Astrocyte of the cerebellum (primary cell): ENCODE data around the gene CHCHD6.

ENCODE experiments used
- DNase-seq: peaks from one replicate; pipeline ENCODE4 v3.0.0-alpha.2; 2011; ENCODE audit warnings: low read depth
- H3K4me3 ChIP-seq: 2 replicates; pipeline ENCODE4 v1.5.1; 2011; ENCODE audit warnings: mild to moderate bottlenecking, low read depth, low read length, moderate library complexity
- CTCF ChIP-seq: IDR thresholded peaks from 2 replicates; pipeline ENCODE4 v1.5.1; 2012; ENCODE audit warnings: low read length, low read depth, moderate library complexity, mild to moderate bottlenecking; ENCODE audit errors: missing control alignments
- in situ Hi-C: cut with HindIII; loops from 2 replicates; pipeline ENCODE4 v1.10.0; 2017; ENCODE audit warnings: low sequenced_read_pairs

Gene CHCHD6

GRCh38 chr3:126836220-126836860, 132.3 kb downstream of the CHCHD6 start:
- no peak overlapping the region for H3K4me3 ChIP-seq
- in situ Hi-C loops, result no loop called here
- TF ChIP-seq CTCF, result no peak
- DNase-seq, result no peak

- H3K4me3 ChIP-seq, result no peak overlapping the region
- TF ChIP-seq CTCF, result no peak
- no peak for DNase-seq
- in situ Hi-C loops, result no loop called here
These were observed 133.7 kb downstream of the CHCHD6 start for GRCh38 chr3:126837773-126838172.

GRCh38 chr3:126845920-126846715, 142.1 kb downstream of the CHCHD6 start:
- H3K4me3 ChIP-seq, result no peak overlapping the region
- in situ Hi-C loops, result loop anchor here (5.0 kb wide), 2 partner anchors 51 to 106 kb away; no protein-coding TSS in a partner anchor
- no peak for TF ChIP-seq CTCF

GRCh38 chr3:126847061-126847460, 143.0 kb downstream of the CHCHD6 start:
- no peak for DNase-seq
- in situ Hi-C loops, result loop anchor here (5.0 kb wide), 2 partner anchors 50 to 105 kb away; no protein-coding TSS in a partner anchor
- H3K4me3 ChIP-seq, result no peak overlapping the region
- no peak for TF ChIP-seq CTCF

More at GRCh38 chr3:126845920-126846715, 142.1 kb downstream of the CHCHD6 start:
- no peak for DNase-seq

- in situ Hi-C loops, result loop anchor here (5.0 kb wide), 2 partner anchors 48 to 103 kb away; no protein-coding TSS in a partner anchor
- TF ChIP-seq CTCF, result no peak
These were observed 145.0 kb downstream of the CHCHD6 start for GRCh38 chr3:126848991-126849390.

GRCh38 chr3:126849768-126850167, 145.7 kb downstream of the CHCHD6 start:
- in situ Hi-C loops, result loop anchor here (5.0 kb wide), 2 partner anchors 48 to 103 kb away; no protein-coding TSS in a partner anchor
- no peak for DNase-seq
- no peak overlapping the region for H3K4me3 ChIP-seq
- no peak for TF ChIP-seq CTCF

More at GRCh38 chr3:126848991-126849390, 145.0 kb downstream of the CHCHD6 start:
- DNase-seq, result no peak
- H3K4me3 ChIP-seq, result no peak overlapping the region
